ENCODE data around the gene HOXB9.

- TF ChIP-seq POLR2A (IDR thresholded peaks at IDR 0.05) (no peak), CTCF (IDR thresholded peaks at IDR 0.05) (no peak)
Measured at GRCh38 chr17:48598736-48599135, 27.4 kb downstream of the HOXB9 start.
